Spleen (tissue), 7 donors: ENCODE data around the gene MYLK3.

Experiments used
- POLR2AphosphoS5 ChIP-seq, 3 donors: sonication (generic); formaldehyde crosslinking; IDR thresholded peaks; one replicate each; pipeline ENCODE4 v1.5.1; 2017; ENCODE audit warnings: antibody characterized with exemption in 3 of 3
- TF ChIP-seq, protein P1 (sequence below), 11 experiments: fragments of 200-600 bp in 7 of 11; fragments of 450-650 bp in 4 of 11; sonication (generic) in 4 of 11; IDR thresholded peaks in 8 of 11; conservative IDR thresholded peaks in 3 of 11; 1 replicate in 7 of 11; 2 replicates in 4 of 11; pipeline versions ENCODE4 v1.4.0 to v1.8.0; 2016 to 2021; ENCODE audit warnings: antibody characterized with exemption in 11 of 11, inconsistent platforms in 4 of 11, mild to moderate bottlenecking in 1 of 11
- donor health status: DM: no; HTN: no; CAD: no; lungs with moderate emphysema.
- donor health status: DM: no; HTN: no; CAD: no.
- donor health status: DM: no; HTN: no; CAD: no.

GRCh38 chr16:46753015-46753414 is 4.9 kb upstream of the MYLK3 start:
- TF ChIP-seq, protein P1, sequence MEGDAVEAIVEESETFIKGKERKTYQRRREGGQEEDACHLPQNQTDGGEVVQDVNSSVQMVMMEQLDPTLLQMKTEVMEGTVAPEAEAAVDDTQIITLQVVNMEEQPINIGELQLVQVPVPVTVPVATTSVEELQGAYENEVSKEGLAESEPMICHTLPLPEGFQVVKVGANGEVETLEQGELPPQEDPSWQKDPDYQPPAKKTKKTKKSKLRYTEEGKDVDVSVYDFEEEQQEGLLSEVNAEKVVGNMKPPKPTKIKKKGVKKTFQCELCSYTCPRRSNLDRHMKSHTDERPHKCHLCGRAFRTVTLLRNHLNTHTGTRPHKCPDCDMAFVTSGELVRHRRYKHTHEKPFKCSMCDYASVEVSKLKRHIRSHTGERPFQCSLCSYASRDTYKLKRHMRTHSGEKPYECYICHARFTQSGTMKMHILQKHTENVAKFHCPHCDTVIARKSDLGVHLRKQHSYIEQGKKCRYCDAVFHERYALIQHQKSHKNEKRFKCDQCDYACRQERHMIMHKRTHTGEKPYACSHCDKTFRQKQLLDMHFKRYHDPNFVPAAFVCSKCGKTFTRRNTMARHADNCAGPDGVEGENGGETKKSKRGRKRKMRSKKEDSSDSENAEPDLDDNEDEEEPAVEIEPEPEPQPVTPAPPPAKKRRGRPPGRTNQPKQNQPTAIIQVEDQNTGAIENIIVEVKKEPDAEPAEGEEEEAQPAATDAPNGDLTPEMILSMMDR (IDR thresholded peaks at IDR 0.05 in 8 of 11, conservative IDR thresholded peaks at IDR 0.05 in 3 of 11) = no peak
- TF ChIP-seq POLR2AphosphoS5 (IDR thresholded peaks at IDR 0.05) = no peak
